SJSA1 (cell line): ENCODE measurements around the gene AKAP3. TPM values are rescaled to one million over a fixed set of nuclear protein-coding genes. Genes with fewer than 3 reads are reported as not detected.

Experiments
- DNase-seq, 2 experiments: peaks; one replicate each; pipeline ENCODE4 v3.0.0-alpha.2; 2015 to 2020; ENCODE audit warnings: low spot score in 2 of 2, low read depth in 1 of 2
- H3K27ac ChIP-seq: fragments of 250-450 bp; sonication (Bioruptor Pico); 2 replicates; pipeline ENCODE4 v1.5.1; 2020; ENCODE audit warnings: mild to moderate bottlenecking, moderate library complexity
- H3K27me3 ChIP-seq: fragments of 250-450 bp; sonication (Bioruptor Pico); replicated peaks from 2 replicates; pipeline ENCODE4 v1.5.1; 2020; ENCODE audit warnings: mild to moderate bottlenecking, moderate library complexity
- H3K36me3 ChIP-seq: fragments of 250-450 bp; sonication (Bioruptor Pico); 2 replicates; pipeline ENCODE4 v1.5.1; 2020; ENCODE audit warnings: mild to moderate bottlenecking
- H3K4me1 ChIP-seq: fragments of 250-450 bp; sonication (Bioruptor Pico); replicated peaks from 2 replicates; pipeline ENCODE4 v1.6.1; 2021; ENCODE audit warnings: mild to moderate bottlenecking
- H3K4me3 ChIP-seq: fragments of 250-450 bp; sonication (Bioruptor Pico); 2 replicates; pipeline ENCODE4 v1.5.1; 2020; ENCODE audit warnings: mild to moderate bottlenecking
- H3K9me3 ChIP-seq: fragments of 250-450 bp; sonication (Bioruptor Pico); replicated peaks from 2 replicates; pipeline ENCODE4 v1.5.1; 2020; ENCODE audit warnings: mild to moderate bottlenecking
- total RNA-seq: library from RNA; depleted of rRNA; stranded (reverse); fragments of >200 nt; shearing (Covaris generic); gene quantifications from 2 replicates; pipeline ENCODE4 v1.2.3, GENCODE V29; 2014

AKAP3 gene
- total RNA-seq, 1 experiment from 2014 or later, result 2.4 TPM

- no peaks in the 10 kb centered on the region for H3K4me1 ChIP-seq
- no peak for DNase-seq
- no peaks in the 10 kb centered on the region for H3K36me3 ChIP-seq
- H3K9me3 ChIP-seq, result no peaks in the 10 kb centered on the region
- no peak overlapping the region for H3K27ac ChIP-seq
- H3K4me3 ChIP-seq, result no peak overlapping the region
- peaks cover 53% of the 10 kb centered on the region for H3K27me3 ChIP-seq
Measured at GRCh38 chr12:4628406-4628805, 20.4 kb downstream of the AKAP3 start.

GRCh38 chr12:4626543-4626942, 22.3 kb downstream of the AKAP3 start:
- Histone ChIP-seq H3K27ac (no peak overlapping the region), H3K27me3 (peaks cover 45% of the 10 kb centered on the region), H3K9me3 (no peaks in the 10 kb centered on the region), H3K4me3 (no peak overlapping the region), H3K4me1 (no peaks in the 10 kb centered on the region), H3K36me3 (no peaks in the 10 kb centered on the region)
- DNase-seq, result no peak

- no peaks in the 10 kb centered on the region for H3K4me1 ChIP-seq
- DNase-seq, result no peak
- H3K4me3 ChIP-seq, result no peak overlapping the region
- H3K9me3 ChIP-seq, result no peaks in the 10 kb centered on the region
- no peaks in the 10 kb centered on the region for H3K36me3 ChIP-seq
- H3K27me3 ChIP-seq, result peaks cover 12% of the 10 kb centered on the region
- H3K27ac ChIP-seq, result no peak overlapping the region
Measured at GRCh38 chr12:4621511-4621910, 27.3 kb downstream of the AKAP3 start.

- Histone ChIP-seq H3K4me3 (no peak overlapping the region), H3K27ac (no peak overlapping the region), H3K27me3 (no peaks in the 10 kb centered on the region), H3K9me3 (no peaks in the 10 kb centered on the region), H3K36me3 (peaks cover 27% of the 10 kb centered on the region), H3K4me1 (no peaks in the 10 kb centered on the region)
- DNase-seq, result no peak
Measured at GRCh38 chr12:4615667-4616066, 33.2 kb downstream of the AKAP3 start.

- Histone ChIP-seq H3K27me3 (no peaks in the 10 kb centered on the region), H3K27ac (no peak overlapping the region), H3K9me3 (no peaks in the 10 kb centered on the region), H3K36me3 (peaks cover 33% of the 10 kb centered on the region), H3K4me3 (no peak overlapping the region), H3K4me1 (no peaks in the 10 kb centered on the region)
- DNase-seq, result no peak
Measured at GRCh38 chr12:4610481-4610880, 38.4 kb downstream of the AKAP3 start.

- no peaks in the 10 kb centered on the region for H3K4me1 ChIP-seq
- no peak for DNase-seq
Measured at GRCh38 chr12:4609071-4609470, 39.8 kb downstream of the AKAP3 start.

GRCh38 chr12:4607056-4607455, 41.8 kb downstream of the AKAP3 start:
- no peaks in the 10 kb centered on the region for H3K9me3 ChIP-seq
- no peak overlapping the region for H3K27ac ChIP-seq
- DNase-seq, result no peak
- H3K4me1 ChIP-seq, result no peaks in the 10 kb centered on the region
- H3K36me3 ChIP-seq, result peaks cover 14% of the 10 kb centered on the region
- peaks cover 13% of the 10 kb centered on the region; the same call in 1 of the 2 replicates for H3K27me3 ChIP-seq
- no peak overlapping the region for H3K4me3 ChIP-seq

More at GRCh38 chr12:4609071-4609470, 39.8 kb downstream of the AKAP3 start:
- H3K27me3 ChIP-seq, result 0 out of 2 replicates have a peak, but pooled peaks cover 2% of the 10 kb centered on the region
- no peak overlapping the region for H3K4me3 ChIP-seq
- no peaks in the 10 kb centered on the region for H3K9me3 ChIP-seq
- H3K27ac ChIP-seq, result no peak overlapping the region
- H3K36me3 ChIP-seq, result peaks cover 30% of the 10 kb centered on the region

GRCh38 chr12:4604684-4605193, 44.1 kb downstream of the AKAP3 start:
- H3K4me3 ChIP-seq, result peak overlapping the region; percentile 69
- H3K4me1 ChIP-seq, result no peaks in the 10 kb centered on the region
- H3K36me3 ChIP-seq, result no peaks in the 10 kb centered on the region
- DNase-seq, result peak; percentile 82 to 83
- peaks cover 27% of the 10 kb centered on the region for H3K27me3 ChIP-seq
- no peak overlapping the region for H3K27ac ChIP-seq
- no peaks in the 10 kb centered on the region for H3K9me3 ChIP-seq

- no peaks in the 10 kb centered on the region for H3K4me1 ChIP-seq
- peaks cover 29% of the 10 kb centered on the region for H3K27me3 ChIP-seq
- no peak overlapping the region for H3K4me3 ChIP-seq
- no peaks in the 10 kb centered on the region for H3K36me3 ChIP-seq
- no peak for DNase-seq
- no peaks in the 10 kb centered on the region for H3K9me3 ChIP-seq
- H3K27ac ChIP-seq, result no peak overlapping the region
Measured at GRCh38 chr12:4603946-4604345, 44.9 kb downstream of the AKAP3 start.

- Histone ChIP-seq H3K9me3 (no peaks in the 10 kb centered on the region), H3K4me3 (no peak overlapping the region), H3K36me3 (no peaks in the 10 kb centered on the region), H3K27me3 (peaks cover 29% of the 10 kb centered on the region), H3K4me1 (no peaks in the 10 kb centered on the region), H3K27ac (no peak overlapping the region)
- no peak for DNase-seq
Measured at GRCh38 chr12:4603421-4603820, 45.4 kb downstream of the AKAP3 start.

GRCh38 chr12:4595881-4596280, 53.0 kb downstream of the AKAP3 start:
- DNase-seq, result no peak
- no peaks in the 10 kb centered on the region for H3K4me1 ChIP-seq

GRCh38 chr12:4591180-4591687, 57.6 kb downstream of the AKAP3 start:
- H3K27me3 ChIP-seq, result peaks cover 44% of the 10 kb centered on the region
- no peak for DNase-seq
- no peaks in the 10 kb centered on the region for H3K9me3 ChIP-seq
- peaks cover 17% of the 10 kb centered on the region for H3K4me1 ChIP-seq
- H3K4me3 ChIP-seq, result no peak overlapping the region
- no peak overlapping the region for H3K27ac ChIP-seq
- no peaks in the 10 kb centered on the region for H3K36me3 ChIP-seq

More at GRCh38 chr12:4595881-4596280, 53.0 kb downstream of the AKAP3 start:
- Histone ChIP-seq H3K4me3 (no peak overlapping the region), H3K27ac (no peak overlapping the region), H3K36me3 (no peaks in the 10 kb centered on the region), H3K9me3 (no peaks in the 10 kb centered on the region), H3K27me3 (peaks cover 37% of the 10 kb centered on the region)

- no peaks in the 10 kb centered on the region for H3K9me3 ChIP-seq
- DNase-seq, result no peak
- no peaks in the 10 kb centered on the region for H3K36me3 ChIP-seq
- peaks cover 17% of the 10 kb centered on the region for H3K4me1 ChIP-seq
- no peak overlapping the region for H3K4me3 ChIP-seq
- H3K27ac ChIP-seq, result no peak overlapping the region
- peaks cover 44% of the 10 kb centered on the region for H3K27me3 ChIP-seq
Measured at GRCh38 chr12:4589941-4590340, 58.9 kb downstream of the AKAP3 start.

GRCh38 chr12:4588916-4589315, 59.9 kb downstream of the AKAP3 start:
- peaks cover 40% of the 10 kb centered on the region for H3K27me3 ChIP-seq
- no peaks in the 10 kb centered on the region for H3K36me3 ChIP-seq
- H3K4me3 ChIP-seq, result no peak overlapping the region
- H3K4me1 ChIP-seq, result peaks cover 17% of the 10 kb centered on the region
- no peaks in the 10 kb centered on the region for H3K9me3 ChIP-seq
- no peak overlapping the region for H3K27ac ChIP-seq
- no peak for DNase-seq

GRCh38 chr12:4587108-4587507, 61.7 kb downstream of the AKAP3 start:
- Histone ChIP-seq H3K4me1 (peaks cover 17% of the 10 kb centered on the region), H3K36me3 (no peaks in the 10 kb centered on the region), H3K9me3 (no peaks in the 10 kb centered on the region), H3K27ac (no peak overlapping the region), H3K4me3 (no peak overlapping the region), H3K27me3 (peaks cover 42% of the 10 kb centered on the region)
- DNase-seq, result no peak
